HepG2 (cell line): ENCODE results near the gene BCAM.

Experiments
- BRD4 ChIP-seq: sonication (generic); formaldehyde crosslinking; IDR thresholded peaks from 2 replicates; pipeline ENCODE4 v1.4.0; 2020; ENCODE audit warnings: missing genetic modification reagents
- KDM1A ChIP-seq: IDR thresholded peaks from 2 replicates; pipeline ENCODE4 v1.6.1; 2016; ENCODE audit warnings: missing compliant biosample characterization
- NR2F1 ChIP-seq, 2 experiments: fragments of 450-650 bp in 1 of 2; formaldehyde crosslinking in 1 of 2; IDR thresholded peaks; 2 replicates each; pipeline versions ENCODE4 v1.5.0 to v1.6.1; 2016 to 2020; ENCODE audit warnings: mild to moderate bottlenecking in 1 of 2, missing compliant biosample characterization in 1 of 2, missing genetic modification reagents in 1 of 2, moderate library complexity in 1 of 2
- NR3C1 ChIP-seq: sonication (generic); formaldehyde crosslinking; IDR thresholded peaks from 2 replicates; pipeline ENCODE4 v1.4.0; 2020; ENCODE audit warnings: missing genetic modification reagents
- RAD21 ChIP-seq: fragments of 450-650 bp; formaldehyde crosslinking; IDR thresholded peaks from 2 replicates; pipeline ENCODE4 v1.5.0; 2020; ENCODE audit warnings: mild to moderate bottlenecking
- TBL1XR1 ChIP-seq: fragments of 150-350 bp; IDR thresholded peaks from 2 replicates; pipeline ENCODE4 v1.6.1; 2014; ENCODE audit warnings: borderline replicate concordance, low read length; ENCODE audit not compliant: partially characterized antibody
- YY1 ChIP-seq: IDR thresholded peaks from 2 replicates; pipeline ENCODE4 v1.6.1; 2011; ENCODE audit warnings: low read length, low read depth, moderate library complexity, mild to moderate bottlenecking; ENCODE audit not compliant: insufficient read depth, insufficient replicate concordance
- ZBTB1 ChIP-seq: sonication (generic); formaldehyde crosslinking; IDR thresholded peaks from 2 replicates; pipeline ENCODE4 v1.4.0; 2020; ENCODE audit warnings: missing genetic modification reagents, borderline replicate concordance
- ZMAT5 ChIP-seq: sonication (generic); formaldehyde crosslinking; IDR thresholded peaks from 2 replicates; pipeline ENCODE4 v1.5.0; 2020; ENCODE audit warnings: mild to moderate bottlenecking, low read depth, missing genetic modification reagents, borderline replicate concordance
- ZNF136 ChIP-seq: sonication (generic); formaldehyde crosslinking; IDR thresholded peaks from 2 replicates; pipeline ENCODE4 v1.8.1; 2022; ENCODE audit warnings: low read depth, mild to moderate bottlenecking, moderate library complexity, missing genetic modification reagents
- ZNF776 ChIP-seq: sonication (generic); formaldehyde crosslinking; IDR thresholded peaks from 2 replicates; pipeline ENCODE4 v1.4.0; 2020; ENCODE audit warnings: mild to moderate bottlenecking, missing genetic modification reagents
- ZNF788 ChIP-seq: sonication (generic); formaldehyde crosslinking; IDR thresholded peaks from 2 replicates; pipeline ENCODE4 v1.5.0; 2020; ENCODE audit warnings: mild to moderate bottlenecking, missing genetic modification reagents, borderline replicate concordance
- TF ChIP-seq, protein P1 (sequence below): IDR thresholded peaks from 2 replicates; pipeline ENCODE4 v1.6.1; 2016
- TF ChIP-seq, protein P2 (sequence below): sonication (generic); formaldehyde crosslinking; IDR thresholded peaks from 2 replicates; pipeline ENCODE4 v1.5.0; 2020; ENCODE audit warnings: mild to moderate bottlenecking, missing genetic modification reagents, moderate library complexity

GRCh38 chr19:44818466-44819031 lies 9.6 kb downstream of the BCAM start:
- TF ChIP-seq, protein P1, sequence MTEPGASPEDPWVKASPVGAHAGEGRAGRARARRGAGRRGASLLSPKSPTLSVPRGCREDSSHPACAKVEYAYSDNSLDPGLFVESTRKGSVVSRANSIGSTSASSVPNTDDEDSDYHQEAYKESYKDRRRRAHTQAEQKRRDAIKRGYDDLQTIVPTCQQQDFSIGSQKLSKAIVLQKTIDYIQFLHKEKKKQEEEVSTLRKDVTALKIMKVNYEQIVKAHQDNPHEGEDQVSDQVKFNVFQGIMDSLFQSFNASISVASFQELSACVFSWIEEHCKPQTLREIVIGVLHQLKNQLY: no peak
- TF ChIP-seq ZNF776: no peak
- TF ChIP-seq BRD4 (CRISPR knock-in tag): no peak
- TF ChIP-seq YY1: no peak
- TF ChIP-seq ZNF136 (CRISPR knock-in tag): no peak
- no peak for TF ChIP-seq ZBTB1 (CRISPR knock-in tag)
- TF ChIP-seq ZMAT5: no peak
- no peak for TF ChIP-seq NR2F1 (CRISPR knock-in tag; IDR thresholded peaks at IDR 0.05)
- TF ChIP-seq ZNF788: no peak
- TF ChIP-seq, protein P2, sequence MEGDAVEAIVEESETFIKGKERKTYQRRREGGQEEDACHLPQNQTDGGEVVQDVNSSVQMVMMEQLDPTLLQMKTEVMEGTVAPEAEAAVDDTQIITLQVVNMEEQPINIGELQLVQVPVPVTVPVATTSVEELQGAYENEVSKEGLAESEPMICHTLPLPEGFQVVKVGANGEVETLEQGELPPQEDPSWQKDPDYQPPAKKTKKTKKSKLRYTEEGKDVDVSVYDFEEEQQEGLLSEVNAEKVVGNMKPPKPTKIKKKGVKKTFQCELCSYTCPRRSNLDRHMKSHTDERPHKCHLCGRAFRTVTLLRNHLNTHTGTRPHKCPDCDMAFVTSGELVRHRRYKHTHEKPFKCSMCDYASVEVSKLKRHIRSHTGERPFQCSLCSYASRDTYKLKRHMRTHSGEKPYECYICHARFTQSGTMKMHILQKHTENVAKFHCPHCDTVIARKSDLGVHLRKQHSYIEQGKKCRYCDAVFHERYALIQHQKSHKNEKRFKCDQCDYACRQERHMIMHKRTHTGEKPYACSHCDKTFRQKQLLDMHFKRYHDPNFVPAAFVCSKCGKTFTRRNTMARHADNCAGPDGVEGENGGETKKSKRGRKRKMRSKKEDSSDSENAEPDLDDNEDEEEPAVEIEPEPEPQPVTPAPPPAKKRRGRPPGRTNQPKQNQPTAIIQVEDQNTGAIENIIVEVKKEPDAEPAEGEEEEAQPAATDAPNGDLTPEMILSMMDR: no peak
- no peak for TF ChIP-seq NR3C1 (CRISPR knock-in tag)
- no peak for TF ChIP-seq KDM1A (CRISPR knock-in tag)
- TF ChIP-seq TBL1XR1: no peak
- no peak for TF ChIP-seq RAD21 (CRISPR knock-in tag)
